Measurements from ENCODE around the gene GRK3. TPM values are rescaled to one million over a fixed set of nuclear protein-coding genes. Genes with fewer than 3 reads are reported as not detected.

Gene GRK3
- total RNA-seq, 4 donors from 2014 or later, result 7.6 to 10.7 (median 8.8) TPM

DNA sequence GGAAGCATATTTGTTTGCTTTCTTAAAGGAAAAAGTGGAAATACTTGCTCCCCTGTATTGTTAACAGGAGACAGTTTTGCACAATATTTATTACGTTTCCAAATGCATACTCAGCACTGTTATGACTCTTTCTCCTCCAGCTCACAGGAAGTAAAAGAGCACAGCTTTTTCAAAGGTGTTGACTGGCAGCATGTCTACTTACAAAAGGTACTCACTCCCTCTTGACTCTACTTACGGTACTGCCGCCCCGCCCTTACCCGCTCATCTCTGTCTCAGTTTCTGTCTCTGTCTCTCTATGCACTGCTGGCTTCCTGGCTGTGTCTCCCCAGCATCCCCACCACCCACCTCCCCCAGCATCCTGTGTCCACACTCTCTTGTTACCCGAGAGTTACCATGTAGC lies 145.3 kb downstream of the GRK3 start:
- no peak for DNase-seq
- H3K36me3 ChIP-seq, result no peaks in the 10 kb centered on the region
- H3K9me3 ChIP-seq, result no peaks in the 10 kb centered on the region
- H3K27me3 ChIP-seq, result no peaks in the 10 kb centered on the region
- H3K4me1 ChIP-seq, result peaks cover 15% of the 10 kb centered on the region in 2 donors
- TF ChIP-seq, protein P1, sequence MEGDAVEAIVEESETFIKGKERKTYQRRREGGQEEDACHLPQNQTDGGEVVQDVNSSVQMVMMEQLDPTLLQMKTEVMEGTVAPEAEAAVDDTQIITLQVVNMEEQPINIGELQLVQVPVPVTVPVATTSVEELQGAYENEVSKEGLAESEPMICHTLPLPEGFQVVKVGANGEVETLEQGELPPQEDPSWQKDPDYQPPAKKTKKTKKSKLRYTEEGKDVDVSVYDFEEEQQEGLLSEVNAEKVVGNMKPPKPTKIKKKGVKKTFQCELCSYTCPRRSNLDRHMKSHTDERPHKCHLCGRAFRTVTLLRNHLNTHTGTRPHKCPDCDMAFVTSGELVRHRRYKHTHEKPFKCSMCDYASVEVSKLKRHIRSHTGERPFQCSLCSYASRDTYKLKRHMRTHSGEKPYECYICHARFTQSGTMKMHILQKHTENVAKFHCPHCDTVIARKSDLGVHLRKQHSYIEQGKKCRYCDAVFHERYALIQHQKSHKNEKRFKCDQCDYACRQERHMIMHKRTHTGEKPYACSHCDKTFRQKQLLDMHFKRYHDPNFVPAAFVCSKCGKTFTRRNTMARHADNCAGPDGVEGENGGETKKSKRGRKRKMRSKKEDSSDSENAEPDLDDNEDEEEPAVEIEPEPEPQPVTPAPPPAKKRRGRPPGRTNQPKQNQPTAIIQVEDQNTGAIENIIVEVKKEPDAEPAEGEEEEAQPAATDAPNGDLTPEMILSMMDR (IDR thresholded peaks at IDR 0.05), result no peak
- no peak for TF ChIP-seq POLR2A (IDR thresholded peaks at IDR 0.05)
- H3K27ac ChIP-seq, result no peak overlapping the region
- WGBS, 2 donors, result 86 to 88% methylated on average over 6 of the region's 6 CpGs
- no peak overlapping the region for H3K4me3 ChIP-seq (replicated peaks in 1 of 3)
- intact Hi-C loops (cut with DNase I), result loop anchor here (10.0 kb wide), 1 partner anchor 245 kb away; no protein-coding TSS in a partner anchor

GRCh38 chr22:25710501-25710900 lies 146.0 kb downstream of the GRK3 start:
- no peaks in the 10 kb centered on the region for H3K27me3 ChIP-seq
- no peak for DNase-seq
- no peaks in the 10 kb centered on the region for H3K36me3 ChIP-seq
- no peaks in the 10 kb centered on the region for H3K9me3 ChIP-seq
- TF ChIP-seq POLR2A (IDR thresholded peaks at IDR 0.05), result no peak
- TF ChIP-seq, protein P1 (IDR thresholded peaks at IDR 0.05), result no peak
- intact Hi-C loops (cut with DNase I), result no loop called here
- no peak overlapping the region for H3K27ac ChIP-seq
- peaks cover 15% of the 10 kb centered on the region in 2 donors for H3K4me1 ChIP-seq
- H3K4me3 ChIP-seq (replicated peaks in 1 of 3), result no peak overlapping the region
- WGBS, 2 donors, result 94 to 96% methylated on average over 7 of the region's 7 CpGs

DNA sequence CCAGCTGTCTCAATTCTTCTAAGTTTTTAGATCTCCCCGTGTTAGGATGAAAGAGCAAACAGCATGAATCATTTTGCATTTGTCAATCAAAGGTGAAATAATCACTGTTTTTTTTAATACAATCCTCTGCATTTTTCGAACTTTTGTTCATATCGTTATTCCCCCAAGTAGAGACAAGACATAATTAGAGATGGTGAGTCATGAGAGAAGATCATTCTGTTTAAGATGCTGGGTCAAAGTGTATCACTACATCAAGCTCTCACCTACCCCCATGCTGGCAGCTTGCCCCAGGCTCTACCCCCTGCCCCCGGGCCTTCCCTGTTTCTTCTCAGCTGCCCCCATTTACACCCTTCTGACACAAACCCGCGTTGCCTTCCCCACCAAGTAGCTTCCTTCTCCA lies 147.0 kb downstream of the GRK3 start:
- H3K27me3 ChIP-seq, result no peaks in the 10 kb centered on the region
- no peaks in the 10 kb centered on the region for H3K9me3 ChIP-seq
- intact Hi-C loops (cut with DNase I), result no loop called here
- no peak for DNase-seq
- 88 to 91% methylated on average over 6 of the region's 6 CpGs for WGBS, 2 donors
- TF ChIP-seq, protein P1 (IDR thresholded peaks at IDR 0.05), result no peak
- TF ChIP-seq POLR2A (IDR thresholded peaks at IDR 0.05), result no peak
- no peak overlapping the region for H3K4me3 ChIP-seq (replicated peaks in 1 of 3)
- no peaks in the 10 kb centered on the region for H3K36me3 ChIP-seq
- H3K27ac ChIP-seq, result peak overlapping the region in 2 of 3 donors; percentile 24 to 68
- H3K4me1 ChIP-seq, result peaks cover 15% of the 10 kb centered on the region in 2 donors

DNA sequence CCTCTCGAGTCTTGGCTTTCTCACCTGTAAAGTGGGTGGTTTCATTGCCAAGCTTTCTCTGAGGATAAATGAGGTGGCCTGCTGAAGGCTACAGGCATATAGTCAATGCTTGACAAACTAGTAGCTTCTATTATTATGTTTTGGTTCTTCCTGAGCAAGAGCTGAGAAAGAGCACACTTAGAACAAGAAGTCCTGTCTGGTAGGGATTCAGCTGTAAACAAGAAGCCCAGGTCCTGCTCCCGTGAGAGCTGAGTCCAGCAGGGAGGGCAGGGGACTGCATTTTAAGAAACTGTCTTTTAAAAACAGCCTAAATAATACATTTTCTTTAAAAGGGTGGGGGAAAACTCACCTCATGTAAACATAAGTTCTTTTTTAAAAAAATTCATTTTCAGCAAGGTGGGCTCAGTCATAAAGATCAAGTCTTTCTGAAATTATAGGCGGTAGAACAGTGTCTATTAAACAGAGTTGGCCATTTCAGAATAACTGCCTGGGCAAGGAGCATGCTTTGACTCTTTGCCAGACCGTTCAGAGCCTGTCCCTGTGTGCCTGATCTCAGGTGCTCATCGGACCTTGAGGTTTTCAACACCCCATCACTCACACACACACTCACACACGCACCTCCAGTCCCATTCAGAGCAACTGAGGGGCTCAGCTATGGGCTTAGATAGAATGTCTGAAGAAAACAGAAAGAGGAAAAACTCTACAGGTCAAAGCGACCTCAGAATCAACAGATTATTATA lies 148.4 kb downstream of the GRK3 start:
- intact Hi-C loops (cut with DNase I), result no loop called here
- no peaks in the 10 kb centered on the region for H3K36me3 ChIP-seq
- TF ChIP-seq, protein P1 (IDR thresholded peaks at IDR 0.05), result no peak
- no peak for TF ChIP-seq POLR2A (IDR thresholded peaks at IDR 0.05)
- peaks cover 15% of the 10 kb centered on the region in 2 donors for H3K4me1 ChIP-seq
- 32 to 50% methylated on average over 7 of the region's 7 CpGs for WGBS, 2 donors
- peak overlapping the region; percentile 24 to 68 (median 32) for H3K27ac ChIP-seq
- no peaks in the 10 kb centered on the region for H3K27me3 ChIP-seq
- H3K9me3 ChIP-seq, result no peaks in the 10 kb centered on the region
- peak; percentile 81 to 84 for DNase-seq
- H3K4me3 ChIP-seq (replicated peaks in 1 of 3), result no peak overlapping the region

- DNase-seq, result no peak
- H3K4me1 ChIP-seq, result peaks cover 15% of the 10 kb centered on the region in 2 donors
- no peak for TF ChIP-seq POLR2A (IDR thresholded peaks at IDR 0.05)
- no peaks in the 10 kb centered on the region for H3K27me3 ChIP-seq
- H3K4me3 ChIP-seq (replicated peaks in 1 of 3), result no peak overlapping the region
- no peak overlapping the region for H3K27ac ChIP-seq
- intact Hi-C loops (cut with DNase I), result no loop called here
- H3K36me3 ChIP-seq, result no peaks in the 10 kb centered on the region
- WGBS, 2 donors, result 94 to 95% methylated on average over 7 of the region's 7 CpGs
- H3K9me3 ChIP-seq, result no peaks in the 10 kb centered on the region
Measured at GRCh38 chr22:25714070-25714469, 149.6 kb downstream of the GRK3 start.

Data from thyroid gland (tissue), 4 donors.